Adipocyte (in vitro differentiated cells): Measurements from ENCODE around the gene KCNA4.

Source experiments
- DNase-seq: peaks from one replicate; pipeline ENCODE4 v3.0.0-alpha.2; 2015; ENCODE audit warnings: low read depth
- H3K27me3 ChIP-seq: replicated peaks from 2 replicates; pipeline ENCODE4 v1.7.0; 2013; ENCODE audit warnings: mild to moderate bottlenecking, low read length, moderate library complexity; ENCODE audit not compliant: control insufficient read depth, insufficient read depth
- H3K36me3 ChIP-seq: 2 replicates; pipeline ENCODE4 v1.7.0; 2013; ENCODE audit warnings: low read length, mild to moderate bottlenecking, moderate library complexity; ENCODE audit not compliant: control insufficient read depth, insufficient read depth, severe bottlenecking
- H3K4me1 ChIP-seq: 2 replicates; pipeline ENCODE4 v1.7.0; 2013; ENCODE audit warnings: mild to moderate bottlenecking, low read length, moderate library complexity; ENCODE audit not compliant: control insufficient read depth, insufficient read depth
- H3K4me3 ChIP-seq: 2 replicates; pipeline ENCODE4 v1.7.0; 2013; ENCODE audit warnings: mild to moderate bottlenecking, low read length, moderate library complexity
- H3K9ac ChIP-seq: 2 replicates; pipeline ENCODE4 v1.7.0; 2013; ENCODE audit warnings: mild to moderate bottlenecking, low read length, moderate library complexity
- H3K9me3 ChIP-seq: 2 replicates; pipeline ENCODE4 v1.7.0; 2013; ENCODE audit warnings: mild to moderate bottlenecking, low read length, moderate library complexity; ENCODE audit not compliant: control insufficient read depth

Gene KCNA4

DNA sequence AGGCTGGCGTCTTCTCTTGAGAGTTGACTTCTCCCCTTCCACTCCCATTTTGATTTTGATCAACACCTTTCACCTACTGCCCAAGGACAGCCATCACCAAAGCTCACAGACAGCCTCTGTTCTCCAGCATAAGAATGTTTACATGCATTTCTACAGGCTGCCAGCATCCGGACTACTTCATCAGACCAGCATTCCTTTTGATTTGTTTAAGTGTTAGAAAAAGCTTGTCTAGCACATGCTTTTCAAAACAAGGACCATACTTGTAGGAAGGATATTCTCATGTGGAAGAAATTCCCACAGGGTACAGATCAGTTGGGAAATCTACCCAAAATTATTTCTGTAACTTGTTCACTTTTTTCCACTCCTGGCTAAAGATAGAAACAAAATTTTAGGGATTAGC, 6.2 kb upstream of the KCNA4 start:
- H3K4me3 ChIP-seq, result no peak overlapping the region
- no peaks in the 10 kb centered on the region for H3K9me3 ChIP-seq
- no peaks in the 10 kb centered on the region for H3K4me1 ChIP-seq
- DNase-seq, result no peak
- H3K27me3 ChIP-seq, result peaks cover 15% of the 10 kb centered on the region
- H3K9ac ChIP-seq, result no peak overlapping the region
- H3K36me3 ChIP-seq, result no peaks in the 10 kb centered on the region

DNA sequence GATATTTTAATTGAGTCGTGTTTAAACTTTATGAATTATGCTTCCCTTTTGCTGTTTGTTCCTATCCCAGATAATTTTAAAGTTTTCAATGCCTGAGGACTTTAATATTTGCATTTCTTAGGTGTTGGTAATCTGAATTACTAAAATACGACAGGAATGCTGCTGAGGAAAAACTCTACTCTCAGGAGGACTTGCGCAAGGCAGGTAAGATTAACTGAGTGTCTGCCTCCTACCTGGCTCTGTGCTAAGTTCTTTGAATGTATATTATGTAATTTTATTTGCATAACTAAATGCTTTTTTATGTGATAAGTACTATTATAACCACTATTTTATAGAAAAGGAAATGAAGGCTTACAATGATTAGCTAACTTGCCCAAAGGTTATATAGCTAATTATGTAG, 2.7 kb upstream of the KCNA4 start:
- peaks cover 35% of the 10 kb centered on the region for H3K27me3 ChIP-seq

DNA sequence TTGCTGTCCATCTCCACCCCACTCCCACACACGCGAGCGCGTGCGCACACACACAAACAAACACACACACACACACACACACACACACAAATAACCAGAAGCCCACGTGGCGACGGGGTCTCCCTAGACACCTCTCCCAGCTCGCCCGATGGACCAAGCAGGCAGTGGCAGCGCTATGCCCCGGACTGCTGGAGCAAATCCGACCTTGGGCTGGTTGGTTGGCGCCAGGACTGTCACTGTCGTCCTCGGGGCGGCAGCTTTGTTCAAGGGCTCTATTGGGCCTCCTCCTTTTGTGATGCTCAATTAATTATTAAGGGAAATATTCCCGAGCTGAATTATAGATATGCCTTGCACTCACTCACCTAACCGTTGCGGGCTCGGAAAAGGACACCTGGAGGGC, 1.7 kb upstream of the KCNA4 start:
- H3K4me1 ChIP-seq, result peaks cover 4% of the 10 kb centered on the region
- no peak overlapping the region for H3K9ac ChIP-seq
- no peaks in the 10 kb centered on the region for H3K9me3 ChIP-seq
- peaks cover 41% of the 10 kb centered on the region for H3K27me3 ChIP-seq
- H3K4me3 ChIP-seq, result no peak overlapping the region
- no peaks in the 10 kb centered on the region for H3K36me3 ChIP-seq
- no peak for DNase-seq

More for the DNA sequence above, 2.7 kb upstream of the KCNA4 start:
- Histone ChIP-seq H3K36me3 (no peaks in the 10 kb centered on the region), H3K9me3 (no peaks in the 10 kb centered on the region), H3K9ac (no peak overlapping the region), H3K4me1 (peaks cover 4% of the 10 kb centered on the region), H3K4me3 (no peak overlapping the region)
- no peak for DNase-seq

DNA sequence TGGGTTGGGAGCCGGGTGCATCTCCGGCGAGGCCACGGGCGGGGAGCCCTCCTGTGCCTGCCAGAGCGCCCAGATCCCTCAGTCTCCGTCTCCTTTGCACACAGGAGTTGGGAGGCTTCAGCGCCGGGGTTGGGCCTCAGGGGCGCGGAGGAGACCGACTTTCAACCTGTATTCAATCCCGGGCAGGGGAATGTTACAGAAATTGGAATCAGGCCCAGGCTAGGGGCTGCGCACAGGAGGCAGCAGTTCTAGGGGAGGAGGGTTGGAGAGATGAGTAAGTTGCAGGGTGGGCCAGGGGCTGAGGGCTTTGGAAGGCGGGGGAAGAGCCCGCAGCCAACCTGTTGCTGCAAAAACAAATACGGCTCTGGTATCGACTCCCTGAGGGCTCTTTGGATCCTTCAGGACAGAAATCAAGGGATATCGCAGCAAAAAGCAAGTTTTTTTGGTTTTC, 640 bp upstream of the KCNA4 start:
- DNase-seq, result no peak
- Histone ChIP-seq H3K4me3 (no peak overlapping the region), H3K9me3 (no peaks in the 10 kb centered on the region), H3K27me3 (peaks cover 41% of the 10 kb centered on the region), H3K36me3 (no peaks in the 10 kb centered on the region), H3K9ac (no peak overlapping the region), H3K4me1 (peaks cover 4% of the 10 kb centered on the region)

DNA sequence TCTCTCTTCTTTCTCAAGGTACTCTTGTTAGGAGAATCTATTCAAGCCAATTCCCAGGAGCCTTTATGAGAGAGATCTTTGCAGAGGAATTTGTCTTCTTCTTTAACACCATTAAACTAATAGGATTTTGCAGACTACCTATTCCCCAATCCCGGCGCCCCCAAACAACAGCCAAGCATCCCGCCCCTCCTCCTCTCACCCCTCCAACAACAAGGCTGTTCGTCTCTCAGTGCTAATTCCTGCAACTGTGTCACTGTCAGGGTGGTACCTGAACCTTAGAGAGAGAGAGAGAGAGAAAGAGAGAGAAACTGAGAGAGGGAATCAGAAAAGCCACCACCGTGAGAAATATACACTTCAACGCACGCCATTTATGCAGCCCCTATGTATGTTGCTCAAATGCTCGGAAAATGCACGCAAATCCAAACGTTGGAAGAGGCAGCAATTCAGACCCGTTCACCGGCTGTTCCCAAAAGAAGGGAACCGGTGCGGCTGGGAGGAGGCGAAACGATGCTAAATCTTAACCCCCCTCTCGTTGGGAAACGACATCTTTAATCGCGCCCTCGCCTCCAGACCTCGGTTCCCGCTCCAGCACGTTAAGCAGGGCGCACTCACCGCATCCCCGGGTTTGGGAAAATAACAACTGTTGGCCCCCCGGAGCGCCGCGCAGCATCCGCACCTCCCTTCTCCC, 961 bp downstream of the KCNA4 start:
- H3K9ac ChIP-seq, result no peak overlapping the region
- H3K4me3 ChIP-seq, result no peak overlapping the region
- peaks cover 41% of the 10 kb centered on the region for H3K27me3 ChIP-seq
- peaks cover 4% of the 10 kb centered on the region for H3K4me1 ChIP-seq
- H3K9me3 ChIP-seq, result no peaks in the 10 kb centered on the region
- H3K36me3 ChIP-seq, result no peaks in the 10 kb centered on the region
- no peak for DNase-seq

DNA sequence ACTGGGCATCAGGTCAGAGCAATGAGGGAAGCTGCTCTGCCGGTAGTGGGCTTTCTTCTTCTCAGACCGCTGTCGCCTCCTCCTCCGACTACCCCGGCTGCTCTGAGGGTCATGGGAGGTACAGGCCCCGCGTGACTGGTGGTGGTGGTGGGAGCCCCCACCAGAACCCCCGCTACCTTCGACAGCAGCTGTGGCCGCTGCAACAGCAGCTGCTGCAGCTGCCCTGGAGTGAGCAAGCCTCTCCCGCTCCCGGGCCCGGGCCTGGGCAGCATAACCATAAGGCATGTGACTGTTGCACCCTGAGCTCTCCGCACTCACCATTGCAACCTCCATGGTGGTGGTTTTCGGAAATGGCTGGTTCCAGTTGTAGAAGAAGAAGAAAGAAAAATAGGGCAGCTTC, 4.5 kb downstream of the KCNA4 start:
- Histone ChIP-seq H3K9me3 (no peaks in the 10 kb centered on the region), H3K4me1 (peaks cover 4% of the 10 kb centered on the region), H3K4me3 (no peak overlapping the region), H3K27me3 (peaks cover 19% of the 10 kb centered on the region), H3K9ac (no peak overlapping the region), H3K36me3 (no peaks in the 10 kb centered on the region)
- no peak for DNase-seq

DNA sequence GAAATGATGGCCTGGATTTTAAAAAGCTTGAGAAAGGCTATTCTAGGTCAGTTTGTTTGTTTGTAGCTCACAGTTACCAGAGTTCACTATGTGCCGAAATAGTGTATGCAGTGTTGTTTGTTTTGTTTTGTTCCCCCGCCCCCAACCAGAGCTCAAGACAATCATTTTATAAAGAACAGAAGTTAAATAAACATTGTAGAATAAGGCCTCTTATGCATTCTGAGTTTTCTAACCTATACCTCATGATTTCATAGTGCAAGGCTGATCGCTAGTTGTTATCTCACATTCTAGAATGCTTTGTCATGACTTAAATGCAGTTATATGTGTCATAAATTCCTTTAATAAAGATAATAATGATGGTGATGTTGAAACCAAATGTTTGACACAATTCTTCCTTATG, 7.8 kb downstream of the KCNA4 start:
- H3K27me3 ChIP-seq, result peaks cover 2% of the 10 kb centered on the region
- H3K9me3 ChIP-seq, result no peaks in the 10 kb centered on the region
- H3K36me3 ChIP-seq, result no peaks in the 10 kb centered on the region
- no peak overlapping the region for H3K9ac ChIP-seq
- no peak for DNase-seq
- H3K4me1 ChIP-seq, result no peaks in the 10 kb centered on the region
- no peak overlapping the region for H3K4me3 ChIP-seq

DNA sequence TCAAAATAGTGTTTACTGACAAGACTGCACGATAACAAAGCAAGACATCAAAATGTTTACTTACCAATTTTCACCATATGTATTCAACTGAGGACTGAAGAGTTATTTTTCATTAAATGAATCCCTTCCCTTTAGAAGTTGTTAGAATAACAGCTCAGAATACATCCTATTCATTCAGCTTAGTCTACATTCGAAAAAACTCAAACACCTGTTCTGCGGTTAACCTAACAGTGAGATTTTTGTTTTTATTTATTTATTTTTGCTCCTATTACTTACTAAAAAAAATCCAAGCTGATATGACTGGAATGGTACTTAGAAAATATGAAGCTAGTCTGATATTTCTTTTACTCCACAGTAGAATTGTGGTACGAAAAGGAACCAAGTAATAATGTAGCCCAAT, 10.0 kb downstream of the KCNA4 start:
- Histone ChIP-seq H3K4me1 (peaks cover 4% of the 10 kb centered on the region), H3K4me3 (no peak overlapping the region), H3K9me3 (no peaks in the 10 kb centered on the region), H3K27me3 (no peaks in the 10 kb centered on the region), H3K36me3 (no peaks in the 10 kb centered on the region), H3K9ac (no peak overlapping the region)
- no peak for DNase-seq

DNA sequence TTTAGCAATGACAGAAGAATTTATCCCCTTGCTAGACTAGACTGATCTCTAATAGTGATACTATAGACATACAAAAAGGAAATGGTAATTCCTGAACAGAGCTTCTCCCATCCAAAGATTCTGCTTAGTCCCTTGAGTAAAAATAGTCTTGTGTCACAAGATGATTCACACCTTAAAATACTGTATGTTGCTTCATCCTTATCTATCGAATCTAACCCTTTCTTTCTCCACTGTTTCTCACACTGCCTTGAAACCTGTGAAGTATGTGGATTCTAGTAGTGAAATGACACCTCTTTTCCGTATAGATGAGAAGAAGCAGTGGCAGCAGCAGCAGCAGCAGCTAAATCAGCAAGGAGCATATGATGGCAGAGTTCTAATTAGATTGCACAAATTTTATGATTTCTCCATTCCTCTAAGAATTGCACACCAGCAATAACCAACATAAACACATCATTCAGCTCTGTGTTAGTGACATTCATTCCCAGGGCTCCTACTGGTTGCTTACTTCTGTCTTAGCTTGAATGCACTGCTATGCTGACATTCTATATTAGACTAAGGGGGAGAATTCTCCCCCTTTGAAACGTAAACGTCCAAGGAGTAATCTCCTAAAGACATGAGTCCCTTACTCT, 14.6 kb downstream of the KCNA4 start:
- Histone ChIP-seq H3K9me3 (no peaks in the 10 kb centered on the region), H3K36me3 (no peaks in the 10 kb centered on the region), H3K27me3 (peaks cover 6% of the 10 kb centered on the region), H3K4me3 (no peak overlapping the region), H3K4me1 (peaks cover 7% of the 10 kb centered on the region), H3K9ac (no peak overlapping the region)
- DNase-seq, result no peak

DNA sequence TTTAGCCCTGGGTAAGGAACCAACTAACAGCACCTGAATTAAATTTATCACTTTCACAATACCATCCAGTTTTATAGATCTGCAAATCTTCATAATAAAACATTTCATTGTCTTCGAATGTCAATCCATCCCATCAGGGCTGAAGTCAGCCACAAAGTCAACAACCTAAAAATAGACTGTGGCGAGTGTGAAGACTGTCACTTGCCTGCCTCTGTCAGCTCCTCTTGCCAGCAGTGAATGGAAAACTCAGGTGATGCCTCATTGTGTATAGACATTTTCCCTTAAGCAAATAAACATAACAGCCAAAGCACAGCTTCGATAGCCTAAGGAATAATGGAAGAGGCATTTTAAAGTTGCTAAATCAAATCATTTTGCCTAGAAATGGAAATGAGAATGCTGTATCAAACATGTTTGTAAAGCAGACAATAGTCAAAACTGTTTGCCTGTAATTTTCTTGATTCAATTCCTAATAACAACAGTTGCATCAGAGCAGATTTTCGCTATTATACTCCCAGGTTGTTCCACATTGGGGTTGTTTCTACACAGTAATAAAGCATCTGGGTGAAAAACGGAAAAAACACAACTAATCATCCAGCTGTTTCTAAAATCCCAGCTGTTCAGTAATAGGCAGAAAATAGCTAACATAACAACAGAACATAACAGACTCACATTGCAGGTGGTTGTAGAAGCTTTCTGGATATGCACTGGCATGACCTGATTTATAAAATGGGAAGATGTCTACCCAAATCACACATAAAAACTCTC, 15.7 kb downstream of the KCNA4 start:
- Histone ChIP-seq H3K27me3 (peaks cover 6% of the 10 kb centered on the region), H3K36me3 (no peaks in the 10 kb centered on the region), H3K9me3 (no peaks in the 10 kb centered on the region), H3K9ac (no peak overlapping the region), H3K4me1 (peaks cover 7% of the 10 kb centered on the region), H3K4me3 (no peak overlapping the region)
- no peak for DNase-seq

DNA sequence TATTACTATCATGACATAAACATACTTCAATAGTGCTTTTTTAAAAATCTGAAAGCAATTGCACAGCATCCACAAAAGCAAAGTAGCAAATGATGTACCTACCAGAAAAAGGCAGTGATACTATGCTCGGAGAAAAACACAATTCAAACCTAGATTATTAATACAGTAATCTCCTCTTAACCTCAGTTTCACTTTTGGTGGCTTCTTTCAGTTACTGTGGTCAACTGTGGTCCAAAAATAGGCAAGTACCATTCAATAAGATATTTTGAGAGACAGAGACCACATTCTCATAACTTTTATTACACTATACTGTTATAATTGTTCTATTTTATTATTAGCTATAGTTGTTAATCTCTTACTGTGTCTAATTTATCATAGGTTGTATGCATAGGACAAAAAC, 20.8 kb downstream of the KCNA4 start:
- Histone ChIP-seq H3K4me3 (no peak overlapping the region), H3K36me3 (no peaks in the 10 kb centered on the region), H3K9ac (no peak overlapping the region), H3K9me3 (peaks cover 6% of the 10 kb centered on the region), H3K27me3 (peaks cover 2% of the 10 kb centered on the region), H3K4me1 (no peaks in the 10 kb centered on the region)
- DNase-seq, result no peak
